ENCODE results near the gene CASP1.
"Not testable (repeated sequence)": the region's sequence is repeated elsewhere in the genome, so short reads cannot be mapped to it uniquely, and the experiment has no call there.

CASP1 gene

DNA sequence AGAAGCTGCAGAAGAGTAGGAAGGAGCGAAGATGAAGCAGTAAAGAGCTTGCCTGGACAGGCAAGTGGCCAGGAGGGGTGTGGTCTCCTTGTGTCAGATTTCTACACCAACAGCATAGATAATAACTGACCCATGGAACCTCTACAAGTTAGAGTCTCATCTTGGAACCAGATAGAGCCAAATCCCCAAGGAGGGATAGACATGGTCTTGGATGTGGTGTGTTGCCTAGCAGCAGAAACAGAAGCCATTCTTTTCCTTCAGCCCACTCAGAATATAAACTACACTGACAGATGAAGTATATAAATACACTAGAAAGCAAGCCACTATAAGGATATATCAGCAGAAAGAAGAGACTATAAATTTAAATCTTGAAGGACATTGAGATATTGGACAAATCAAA is 14.5 kb upstream of the CASP1 start:
- H3K4me3 ChIP-seq (ENCODE audit: low read depth, low read length) = no peak overlapping the region
- DNase-seq (ENCODE audit: low read depth) = no peak

DNA sequence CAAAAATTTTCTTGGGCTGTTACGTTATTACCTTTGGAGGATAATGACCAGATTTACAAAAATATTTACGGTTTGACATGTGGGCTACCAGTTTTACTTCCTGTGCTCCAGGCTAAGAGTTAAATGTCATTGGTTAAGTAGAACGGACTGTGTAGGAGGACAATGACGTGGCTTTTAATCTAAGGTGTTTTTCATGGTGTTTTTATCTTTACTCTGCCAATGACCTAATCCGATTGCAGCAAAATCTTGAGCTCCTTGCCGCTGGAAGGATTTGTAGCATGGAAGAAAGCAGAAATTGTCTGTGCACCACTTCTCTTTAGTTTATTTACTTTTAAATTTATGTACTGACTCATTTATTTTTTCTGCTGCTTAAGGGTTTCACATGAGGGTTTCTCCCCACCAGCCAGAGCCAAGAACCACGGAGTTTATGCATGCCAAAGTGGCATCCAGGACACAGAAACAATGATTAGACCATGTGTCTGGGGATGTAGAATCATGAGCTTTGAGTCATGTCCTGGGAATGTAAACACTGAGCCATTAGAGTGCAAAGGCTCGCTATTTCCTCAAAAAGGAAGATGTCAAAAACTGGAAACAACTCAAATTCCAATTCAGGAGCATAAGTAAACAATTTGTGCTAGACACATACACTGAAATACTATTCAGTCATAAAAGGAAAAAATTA is 12.1 kb upstream of the CASP1 start:
- no peak overlapping the region for H3K4me3 ChIP-seq (ENCODE audit: low read depth, low read length)
- DNase-seq (ENCODE audit: low read depth) = peak; percentile 94

DNA sequence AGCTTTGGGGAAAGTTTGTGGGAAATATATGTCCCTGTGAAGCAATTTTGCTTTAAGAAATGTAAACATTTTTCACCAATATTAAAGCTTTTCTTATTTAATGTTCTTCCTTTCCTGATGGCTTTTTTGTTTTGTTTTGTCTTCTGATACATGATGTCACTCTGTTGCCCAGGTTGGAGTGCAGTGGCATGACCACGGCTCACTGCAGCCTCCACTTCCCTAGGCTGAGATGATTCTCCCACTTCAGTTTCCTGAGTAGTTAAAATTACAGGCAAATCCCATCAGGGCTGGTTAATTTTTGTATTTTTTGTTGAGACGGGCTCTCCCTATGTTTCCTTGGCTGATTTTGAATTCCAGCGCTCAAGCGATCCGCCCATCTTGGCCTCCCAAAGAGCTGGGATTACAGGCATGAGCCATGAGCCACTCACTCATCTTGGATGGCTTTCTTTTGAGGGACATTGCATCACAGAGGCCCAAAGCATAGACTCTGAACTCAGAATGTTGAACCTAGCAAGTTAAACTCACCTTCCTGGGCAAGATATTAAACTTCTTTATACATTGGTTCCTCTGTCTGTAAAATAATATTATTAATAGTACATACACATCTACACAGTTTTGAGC is 10.8 kb upstream of the CASP1 start:
- DNase-seq (ENCODE audit: low read depth) = peak; percentile 23
- H3K4me3 ChIP-seq (ENCODE audit: low read depth, low read length) = no peak overlapping the region

DNA sequence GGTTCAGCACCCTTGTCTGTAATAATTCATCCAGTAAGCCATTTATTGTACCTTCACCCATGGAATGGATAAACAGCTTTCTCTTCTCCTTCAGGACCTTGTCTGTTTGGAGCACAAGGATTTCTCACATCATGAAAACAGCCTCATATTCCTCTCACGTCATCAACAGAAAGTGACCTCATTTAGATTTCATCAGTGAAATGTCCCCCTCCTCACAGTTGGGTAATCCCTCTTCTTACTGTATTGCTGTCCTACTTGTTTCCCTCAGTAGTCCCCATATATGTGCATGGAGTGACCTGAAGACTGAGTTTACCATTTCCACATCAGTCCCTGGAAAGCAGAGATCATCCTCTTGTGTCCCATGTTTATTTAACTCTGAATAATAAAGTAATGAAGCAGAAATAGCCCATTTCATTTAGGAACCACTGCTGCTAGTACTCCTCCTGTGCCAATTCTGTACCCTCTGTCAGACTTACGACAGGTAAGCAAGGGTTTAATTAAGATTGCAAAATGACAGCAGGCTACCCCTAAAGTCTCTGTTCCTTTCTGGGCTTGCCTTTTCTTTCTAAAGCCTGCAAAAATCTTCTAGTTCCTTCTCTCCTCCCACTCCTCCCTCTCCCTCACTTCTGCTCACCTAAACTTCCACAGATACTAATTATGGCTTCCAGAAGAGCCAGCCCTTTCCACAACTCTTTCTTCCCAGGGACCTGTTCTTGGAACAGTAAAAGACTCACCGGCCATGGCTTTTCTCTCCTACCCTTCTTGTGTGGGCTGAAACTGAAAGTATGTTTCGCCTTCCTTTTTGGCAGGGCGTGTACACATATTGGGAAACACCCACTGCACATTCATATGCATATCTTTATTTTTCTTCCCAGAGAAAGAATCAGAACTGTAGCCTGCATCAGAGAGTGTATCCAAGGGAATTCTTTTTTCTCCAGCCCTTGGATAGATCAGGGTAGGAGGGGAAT is 9.9 kb upstream of the CASP1 start, which contains the start of gene CARD16:
Gene CARD16 (minus strand): TSS at position 779 of the 968 bp plus-strand sequence. CDS start 38 bp downstream, at position 741.
- peak within 1 kb of the TSS; percentile 21 for H3K4me3 ChIP-seq (ENCODE audit: low read depth, low read length)
- DNase-seq (ENCODE audit: low read depth) = peak; percentile 45

DNA sequence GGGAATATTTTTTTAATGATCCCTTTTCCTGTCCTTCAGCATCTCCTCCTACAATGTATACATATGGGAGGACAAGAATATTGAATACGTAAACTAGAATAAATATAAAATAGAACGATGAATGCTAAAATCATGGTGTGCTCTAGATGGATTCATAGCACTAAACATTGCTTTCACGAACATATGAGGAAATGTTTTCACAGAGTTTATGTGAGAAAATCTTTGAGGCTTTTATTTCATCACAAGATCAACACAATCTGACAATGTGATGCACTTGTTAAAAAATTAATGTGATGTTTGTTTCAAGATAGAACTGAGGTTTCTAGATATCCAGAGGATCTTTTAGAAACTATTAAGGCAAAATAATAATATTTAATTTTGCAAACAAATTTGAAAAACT is 7.2 kb upstream of the CASP1 start:
- no peak for DNase-seq (ENCODE audit: low read depth)
- no peak overlapping the region for H3K4me3 ChIP-seq (ENCODE audit: low read depth, low read length)

DNA sequence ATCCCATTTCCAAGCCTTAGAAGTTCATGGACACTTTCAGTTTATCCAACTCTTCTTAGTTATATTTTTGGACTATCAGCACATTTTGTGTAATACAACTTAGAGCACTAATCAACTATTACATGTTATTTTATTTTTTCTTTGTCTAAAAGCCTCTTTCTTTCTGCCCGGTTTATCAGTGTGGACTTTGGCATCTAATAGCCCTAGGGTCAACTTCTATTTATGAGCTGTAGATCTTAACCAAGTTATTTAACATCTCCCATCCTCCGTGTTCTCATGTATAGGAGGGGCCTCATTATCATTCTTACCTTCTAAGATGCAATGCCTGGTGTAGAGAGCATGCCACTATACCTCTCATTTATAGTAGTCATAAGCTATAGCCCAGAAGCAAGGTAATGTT is 5.8 kb upstream of the CASP1 start:
- DNase-seq (ENCODE audit: low read depth) = no peak
- H3K4me3 ChIP-seq (ENCODE audit: low read depth, low read length) = no peak overlapping the region

DNA sequence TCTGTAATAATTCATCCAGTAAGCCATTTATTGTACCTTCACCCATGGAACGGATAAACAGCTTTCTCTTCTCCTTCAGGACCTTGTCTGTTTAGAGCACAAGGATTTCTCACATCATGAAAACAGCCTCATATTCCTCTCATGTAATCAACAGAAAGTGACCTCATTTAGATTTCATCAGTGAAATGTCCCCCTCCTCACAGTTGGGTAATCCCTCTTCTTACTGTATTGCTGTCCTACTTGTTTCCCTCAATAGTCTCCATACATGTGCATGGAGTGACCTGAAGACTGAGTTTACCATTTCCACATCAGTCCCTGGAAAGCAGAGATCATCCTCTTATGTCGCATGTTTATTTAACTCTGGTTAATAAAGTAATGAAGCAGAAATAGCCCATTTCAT is 556 bp downstream of the CASP1 start:
- not testable (repeated sequence) for DNase-seq (ENCODE audit: low read depth)
- peak overlapping the region; percentile 19 for H3K4me3 ChIP-seq (ENCODE audit: low read depth, low read length)

DNA sequence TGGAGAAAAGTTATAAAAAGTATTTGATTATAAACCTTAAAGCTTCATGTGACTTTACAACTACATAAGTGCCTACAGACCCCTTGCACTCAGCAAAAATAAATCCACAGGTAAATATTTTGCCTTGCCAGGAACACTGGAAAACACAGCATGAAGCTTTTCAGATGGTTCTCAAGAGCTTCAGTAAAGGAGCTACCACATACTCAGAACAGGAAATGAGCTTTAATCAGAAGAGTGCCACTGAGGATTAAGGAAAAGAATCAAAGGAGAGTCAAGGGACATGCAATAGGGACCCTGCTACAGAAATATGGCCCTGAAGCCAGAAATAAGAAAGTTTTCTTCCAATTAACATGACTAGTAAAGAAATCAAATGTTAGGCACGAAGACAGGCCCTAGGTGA is 1.2 kb downstream of the CASP1 start:
- DNase-seq (ENCODE audit: low read depth) = no peak
- no peak overlapping the region for H3K4me3 ChIP-seq (ENCODE audit: low read depth, low read length)

DNA sequence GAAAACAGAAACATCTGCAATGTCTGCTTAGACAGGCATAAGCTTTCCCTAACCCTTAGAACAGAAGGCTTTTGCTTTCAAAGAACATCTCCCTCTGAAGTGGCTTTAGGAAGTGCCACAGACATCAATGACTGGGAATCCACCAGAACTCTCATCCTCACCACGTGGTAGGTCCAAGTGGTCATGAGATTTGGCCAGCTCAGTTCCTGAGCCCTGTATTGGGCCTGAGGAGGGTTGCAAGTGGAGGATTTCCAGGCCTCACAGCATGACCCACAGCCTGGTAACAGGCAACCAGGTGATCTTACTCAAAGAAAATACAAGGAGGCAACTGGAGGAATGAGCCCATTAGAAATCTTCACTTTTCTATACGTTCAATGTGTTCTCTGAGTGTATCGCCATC is 1.6 kb downstream of the CASP1 start:
- no peak for DNase-seq (ENCODE audit: low read depth)
- no peak overlapping the region for H3K4me3 ChIP-seq (ENCODE audit: low read depth, low read length)

DNA sequence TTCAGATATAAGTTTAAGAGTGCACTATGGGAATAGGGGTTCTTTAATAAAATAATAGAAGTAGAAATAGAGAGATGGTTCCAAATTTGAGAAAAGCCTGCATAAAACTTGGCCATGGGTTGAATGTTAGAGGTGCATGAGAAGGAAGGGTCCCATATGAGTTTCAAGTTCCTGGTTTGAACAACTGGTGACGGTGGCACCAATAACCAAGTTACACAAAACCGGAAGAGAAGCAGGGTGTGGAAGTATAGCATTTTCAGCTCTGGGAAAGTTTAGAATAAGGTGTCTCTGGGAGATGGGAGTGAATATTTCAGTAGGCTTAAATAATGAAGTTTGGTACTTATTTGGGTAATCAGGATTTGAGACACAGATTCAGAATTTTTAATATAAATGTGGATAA is 2.4 kb downstream of the CASP1 start:
- H3K4me3 ChIP-seq (ENCODE audit: low read depth, low read length) = no peak overlapping the region
- DNase-seq (ENCODE audit: low read depth) = no peak

DNA sequence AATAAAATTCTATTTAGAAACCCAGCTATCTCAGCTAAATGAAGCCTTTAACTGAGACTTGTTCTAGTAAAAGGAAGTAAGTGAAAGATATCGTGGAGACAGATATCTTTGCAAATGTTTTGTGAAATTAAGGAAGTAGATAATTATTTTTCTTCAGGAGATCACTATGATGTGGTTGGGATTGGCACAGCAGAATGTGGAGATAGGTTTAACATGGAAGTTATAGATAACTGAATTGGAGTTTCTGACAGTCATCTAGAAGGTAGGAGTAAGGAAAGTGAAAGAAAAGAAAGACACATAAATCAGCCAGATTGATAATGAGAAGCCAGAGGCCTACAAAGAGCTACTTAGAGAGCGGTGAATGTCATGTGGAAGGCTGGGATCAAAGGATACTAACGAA is 7.3 kb downstream of the CASP1 start:
- H3K4me3 ChIP-seq (ENCODE audit: low read depth, low read length) = no peak overlapping the region
- DNase-seq (ENCODE audit: low read depth) = no peak

DNA sequence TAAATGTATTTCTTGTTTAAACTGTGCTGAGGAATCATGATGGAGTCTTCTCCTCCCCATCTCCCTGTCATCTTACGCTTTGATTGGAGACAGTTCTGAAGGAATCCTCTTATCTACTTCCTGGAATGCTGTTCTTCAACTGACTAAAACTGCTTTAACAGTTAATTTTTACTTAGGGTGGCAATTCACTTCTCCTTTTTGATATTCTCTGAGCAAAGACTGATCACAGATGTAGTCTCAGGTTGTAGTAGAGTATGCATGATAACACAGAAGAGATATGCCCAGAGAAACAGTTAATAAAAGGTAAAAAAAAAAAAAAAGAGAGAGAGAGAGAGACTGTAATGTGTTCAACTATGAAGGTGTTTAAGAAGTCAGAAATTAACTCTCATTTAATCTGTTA is 10.6 kb downstream of the CASP1 start:
- no peak overlapping the region for H3K4me3 ChIP-seq (ENCODE audit: low read depth, low read length)

DNA sequence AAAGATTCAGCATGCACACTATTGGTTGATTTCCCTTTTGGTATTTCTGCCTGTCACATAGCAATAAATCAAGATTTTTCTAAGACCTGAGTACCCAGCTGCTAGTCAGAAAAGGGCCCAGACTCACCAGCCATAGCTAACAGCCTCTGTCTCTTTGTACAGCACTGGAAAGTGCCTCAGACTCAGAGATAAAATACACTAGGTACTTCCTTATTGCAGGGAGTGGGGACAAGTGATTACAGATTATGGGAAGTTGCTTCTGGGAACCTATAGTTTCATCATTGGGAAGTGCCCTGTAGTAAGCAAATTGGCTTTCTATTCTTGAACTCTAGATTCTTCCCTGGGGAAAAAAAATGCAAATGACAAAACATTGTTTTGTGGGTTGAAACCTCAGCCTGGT is 11.9 kb downstream of the CASP1 start, which contains the start of gene CASP5:
Gene CASP5 (minus strand): TSS at position 166 of the 400 bp plus-strand sequence. CDS start 32 bp downstream, at position 134.
- no peak within 1 kb of the TSS for H3K4me3 ChIP-seq (ENCODE audit: low read depth, low read length)

More for the DNA sequence above, 10.6 kb downstream of the CASP1 start:
- no peak for DNase-seq (ENCODE audit: low read depth)

DNA sequence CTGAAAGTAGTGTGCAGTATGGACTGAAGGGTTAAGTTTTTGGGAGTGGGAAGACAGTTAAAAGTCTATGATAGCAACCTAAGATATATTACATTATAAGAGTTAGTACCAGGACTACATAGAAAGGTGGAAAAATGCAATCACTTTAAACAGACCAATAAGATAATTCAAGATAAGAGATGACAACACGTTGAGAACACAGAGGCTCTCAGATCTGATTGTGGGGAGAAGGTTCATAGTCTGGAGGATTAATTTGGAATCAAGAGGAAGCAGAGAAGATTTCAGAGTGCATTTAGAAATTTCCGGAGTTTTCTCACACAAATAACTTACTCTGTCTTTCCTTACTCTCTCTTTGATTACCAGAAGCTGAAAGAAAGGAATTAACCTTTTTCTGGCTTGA is 12.4 kb downstream of the CASP1 start:
- DNase-seq (ENCODE audit: low read depth) = no peak
- H3K4me3 ChIP-seq (ENCODE audit: low read depth, low read length) = no peak overlapping the region

More for the DNA sequence above, 11.9 kb downstream of the CASP1 start, which contains the start of gene CASP5:
- DNase-seq (ENCODE audit: low read depth) = no peak

DNA sequence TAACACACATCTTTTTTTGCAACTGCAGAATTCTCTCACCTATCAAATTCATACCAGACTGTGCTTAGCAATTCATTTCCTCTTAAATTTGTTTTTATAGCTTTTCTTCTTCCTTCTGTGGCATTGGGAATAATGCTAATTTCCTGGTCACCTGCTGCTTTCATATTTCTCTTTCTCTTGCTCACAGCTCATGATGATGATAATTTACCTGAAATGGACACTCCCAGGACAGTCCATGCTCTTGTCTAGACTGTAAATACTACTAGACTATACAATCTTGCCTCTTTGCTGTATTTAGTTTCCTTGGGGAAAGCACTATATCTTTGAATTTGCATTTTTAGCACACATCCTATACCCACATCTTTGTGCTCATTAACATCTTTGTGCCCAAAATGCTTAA is 27.5 kb downstream of the CASP1 start:
- no peak for DNase-seq (ENCODE audit: low read depth)
- no peak overlapping the region for H3K4me3 ChIP-seq (ENCODE audit: low read depth, low read length)

DNA sequence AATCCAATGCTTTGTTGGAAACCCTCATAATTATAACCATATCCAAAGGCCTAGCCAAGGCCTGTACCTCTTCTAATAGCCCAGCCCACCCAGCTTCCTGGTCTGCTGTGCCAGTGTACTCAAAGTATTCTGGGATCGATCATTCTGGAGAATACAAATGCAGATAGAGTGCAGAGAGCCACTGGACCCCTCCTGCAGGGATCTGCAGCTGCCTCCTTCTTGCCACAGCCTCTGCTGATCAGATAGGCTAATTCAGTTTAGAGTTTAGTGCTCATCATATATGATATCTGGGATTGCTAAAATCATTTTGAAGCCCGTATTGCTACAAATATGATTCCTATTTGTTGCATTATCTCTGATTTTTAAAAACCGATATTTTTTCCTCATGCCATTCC is 29.5 kb downstream of the CASP1 start:
- H3K4me3 ChIP-seq (ENCODE audit: low read depth, low read length) = no peak overlapping the region
- no peak for DNase-seq (ENCODE audit: low read depth)

DNA sequence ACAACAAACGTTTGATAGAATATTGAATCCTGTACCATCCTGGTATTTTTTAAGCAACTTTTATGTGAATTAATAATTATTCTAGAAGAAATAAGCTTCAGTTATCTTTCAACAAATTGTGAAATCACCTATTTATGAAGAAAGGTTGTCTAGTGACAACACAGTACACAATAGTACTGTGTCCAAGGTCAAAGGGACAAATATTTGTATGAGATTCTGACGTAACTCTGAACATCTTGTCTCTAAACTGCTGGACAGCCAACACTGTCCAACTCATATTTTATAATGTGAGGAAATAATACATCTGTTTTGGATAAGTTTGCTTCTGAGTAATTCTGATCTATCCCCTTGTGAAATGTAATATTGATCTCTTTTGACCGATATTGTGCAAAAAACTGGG is 30.9 kb downstream of the CASP1 start:
- DNase-seq (ENCODE audit: low read depth) = peak; percentile 25

DNA sequence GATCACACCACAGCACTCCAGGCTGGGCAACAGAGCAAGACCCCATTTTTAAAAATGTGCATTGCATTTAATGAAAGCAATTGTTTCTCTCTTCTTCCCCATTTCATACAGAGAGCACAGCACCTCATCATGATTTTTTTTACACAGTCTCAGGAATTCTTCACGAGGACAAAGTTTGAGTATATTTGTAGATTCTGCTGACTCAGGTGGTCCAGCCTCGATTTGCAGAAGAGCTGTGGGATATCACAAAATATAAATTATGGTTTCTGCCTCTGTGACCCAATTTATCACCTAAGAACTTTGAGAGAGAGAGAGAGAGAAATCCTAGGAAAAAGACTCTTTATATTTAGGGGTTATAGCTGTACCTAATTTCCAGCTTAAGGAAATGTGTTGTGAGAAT is 31.8 kb downstream of the CASP1 start:
- DNase-seq (ENCODE audit: low read depth) = no peak
- no peak overlapping the region for H3K4me3 ChIP-seq (ENCODE audit: low read depth, low read length)

More for the DNA sequence above, 30.9 kb downstream of the CASP1 start:
- H3K4me3 ChIP-seq (ENCODE audit: low read depth, low read length) = no peak overlapping the region

DNA sequence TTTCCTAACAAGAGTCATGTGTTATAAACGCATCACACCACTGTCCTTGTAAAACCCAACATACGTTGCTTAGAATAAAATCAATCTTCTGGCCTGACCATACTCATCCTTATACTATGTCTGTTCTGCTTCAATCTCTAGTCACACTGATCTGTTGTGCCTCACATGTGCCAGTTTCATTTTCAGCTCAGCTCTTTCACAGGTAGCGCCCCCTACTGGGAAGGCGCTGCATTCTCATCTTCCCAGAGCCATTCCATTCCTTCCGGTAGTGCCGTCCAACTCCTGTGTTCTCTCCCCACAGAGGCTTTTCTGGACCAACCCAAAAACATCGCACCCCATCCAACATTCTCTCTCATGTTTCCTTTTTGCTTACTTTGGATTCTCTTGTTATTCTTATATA is 34.1 kb downstream of the CASP1 start:
- no peak overlapping the region for H3K4me3 ChIP-seq (ENCODE audit: low read depth, low read length)
- no peak for DNase-seq (ENCODE audit: low read depth)

DNA sequence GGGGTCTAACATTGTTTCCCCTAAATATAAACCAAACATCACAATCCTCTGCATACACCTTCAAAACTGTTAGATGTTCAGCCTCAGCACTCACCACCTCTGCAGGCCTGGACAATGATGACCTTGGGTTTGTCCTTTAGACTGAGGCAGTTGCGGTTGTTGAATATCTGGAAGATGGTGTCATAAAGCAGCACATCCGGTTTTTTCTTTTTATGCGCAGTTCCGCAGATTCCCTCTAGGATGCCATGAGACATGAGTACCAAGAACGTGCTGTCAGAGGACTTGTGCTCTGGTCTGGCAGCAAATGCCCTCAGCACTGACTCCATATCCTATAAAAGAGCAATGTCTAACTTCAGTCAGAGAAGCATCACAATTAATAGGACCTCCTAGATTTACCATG is 34.8 kb downstream of the CASP1 start:
- H3K4me3 ChIP-seq (ENCODE audit: low read depth, low read length) = no peak overlapping the region
- DNase-seq (ENCODE audit: low read depth) = no peak
